ENCODE data around the gene CACNG1. TPM values are rescaled to one million over a fixed set of nuclear protein-coding genes. Genes with fewer than 3 reads are reported as not detected.

Gene CACNG1
- total RNA-seq, 3 donors from 2014 or later, result not detected

- intact Hi-C loops (cut with DNase I; ENCODE audit: low total_unique reads), result no loop called here
- DNase-seq (ENCODE audit: low spot score in 2 of 2), result no peak
- Histone ChIP-seq H3K4me3 (no peak overlapping the region), H3K9me3 (no peaks in the 10 kb centered on the region), H3K27ac (no peak overlapping the region), H3K4me1 (no peaks in the 10 kb centered on the region), H3K36me3 (no peaks in the 10 kb centered on the region), H3K27me3 (no peaks in the 10 kb centered on the region)
- TF ChIP-seq POLR2AphosphoS5 (IDR thresholded peaks at IDR 0.05), result no peak
- no peak for TF ChIP-seq CTCF (IDR thresholded peaks at IDR 0.05)
These were observed 18.8 kb downstream of the CACNG1 start for GRCh38 chr17:67063141-67063540.

- H3K27me3 ChIP-seq, result no peaks in the 10 kb centered on the region
- H3K4me3 ChIP-seq, result no peak overlapping the region
- no peak overlapping the region for H3K27ac ChIP-seq
- intact Hi-C loops (cut with DNase I; ENCODE audit: low total_unique reads), result no loop called here
- no peaks in the 10 kb centered on the region for H3K4me1 ChIP-seq
- DNase-seq (ENCODE audit: low spot score in 2 of 2), result no peak
- TF ChIP-seq POLR2A (IDR thresholded peaks at IDR 0.05) (no peak), POLR2AphosphoS5 (IDR thresholded peaks at IDR 0.05) (no peak), CTCF (IDR thresholded peaks at IDR 0.05) (no peak)
- H3K36me3 ChIP-seq, result no peaks in the 10 kb centered on the region
- no peaks in the 10 kb centered on the region for H3K9me3 ChIP-seq
These were observed 22.4 kb downstream of the CACNG1 start for GRCh38 chr17:67066717-67067116.

- no peaks in the 10 kb centered on the region for H3K36me3 ChIP-seq
- DNase-seq (ENCODE audit: low spot score in 2 of 2), result no peak
- no peak overlapping the region for H3K27ac ChIP-seq
- no peak overlapping the region for H3K4me3 ChIP-seq
- no peaks in the 10 kb centered on the region for H3K27me3 ChIP-seq
- no peaks in the 10 kb centered on the region for H3K4me1 ChIP-seq
- intact Hi-C loops (cut with DNase I; ENCODE audit: low total_unique reads), result no loop called here
- TF ChIP-seq POLR2AphosphoS5 (IDR thresholded peaks at IDR 0.05) (no peak), POLR2A (IDR thresholded peaks at IDR 0.05) (no peak), CTCF (IDR thresholded peaks at IDR 0.05) (no peak)
- H3K9me3 ChIP-seq, result no peaks in the 10 kb centered on the region
These were observed 23.5 kb downstream of the CACNG1 start for GRCh38 chr17:67067571-67068482.

- intact Hi-C loops (cut with DNase I; ENCODE audit: low total_unique reads), result no loop called here
- Histone ChIP-seq H3K27ac (no peak overlapping the region), H3K4me3 (no peak overlapping the region)
These were observed 24.6 kb downstream of the CACNG1 start for GRCh38 chr17:67068999-67069398.

More at GRCh38 chr17:67068999-67069398, 24.6 kb downstream of the CACNG1 start:
- DNase-seq (ENCODE audit: low spot score in 2 of 2), result no peak
- H3K9me3 ChIP-seq, result no peaks in the 10 kb centered on the region
- TF ChIP-seq POLR2A (IDR thresholded peaks at IDR 0.05) (no peak), CTCF (IDR thresholded peaks at IDR 0.05) (no peak), POLR2AphosphoS5 (IDR thresholded peaks at IDR 0.05) (no peak)
- H3K36me3 ChIP-seq, result no peaks in the 10 kb centered on the region
- H3K4me1 ChIP-seq, result no peaks in the 10 kb centered on the region
- no peaks in the 10 kb centered on the region for H3K27me3 ChIP-seq
